GM19455 (cell line): Measurements from ENCODE around the gene PPM1F.
"Not testable (repeated sequence)": the region's sequence is repeated elsewhere in the genome, so short reads cannot be mapped to it uniquely, and the experiment has no call there.

Experiments used
- ATAC-seq: cut with Tn5 transposase; IDR thresholded peaks from one replicate; pipeline ENCODE4 v1.9.1; 2021; ENCODE audit not compliant: unreplicated experiment

Gene PPM1F

GRCh38 chr22:21898354-21898896, 54.2 kb downstream of the PPM1F start:
- ATAC-seq = no peak

DNA sequence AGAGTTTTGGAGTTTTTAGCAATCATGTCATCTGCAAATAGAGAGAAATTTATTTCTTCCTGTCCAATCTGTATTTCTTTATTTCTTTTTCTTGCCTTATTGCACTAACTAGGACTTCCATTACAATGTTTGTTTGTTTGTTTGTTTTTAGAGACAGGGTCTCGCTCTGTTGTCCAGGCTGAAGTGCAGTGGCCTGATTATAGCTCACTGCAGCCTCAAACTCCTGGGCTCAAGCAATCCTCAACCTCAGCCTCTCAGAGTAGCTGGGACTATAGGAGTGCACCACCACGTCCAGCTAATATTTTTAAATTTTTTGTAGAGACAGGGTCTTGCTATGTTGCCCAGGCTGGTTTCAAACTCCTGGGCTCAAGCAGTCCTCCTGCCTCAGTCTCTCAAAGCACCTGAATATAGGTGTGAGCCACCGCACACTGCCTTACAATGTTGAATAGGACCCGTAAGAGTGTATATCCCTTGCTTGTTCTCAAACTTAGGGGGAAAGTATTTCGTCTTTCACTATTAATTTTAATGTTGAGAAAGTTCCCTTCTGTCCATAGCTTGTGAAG, 55.6 kb downstream of the PPM1F start:
- ATAC-seq = no peak

- not testable (repeated sequence) for ATAC-seq
These were observed 56.4 kb downstream of the PPM1F start for GRCh38 chr22:21896275-21896674.

DNA sequence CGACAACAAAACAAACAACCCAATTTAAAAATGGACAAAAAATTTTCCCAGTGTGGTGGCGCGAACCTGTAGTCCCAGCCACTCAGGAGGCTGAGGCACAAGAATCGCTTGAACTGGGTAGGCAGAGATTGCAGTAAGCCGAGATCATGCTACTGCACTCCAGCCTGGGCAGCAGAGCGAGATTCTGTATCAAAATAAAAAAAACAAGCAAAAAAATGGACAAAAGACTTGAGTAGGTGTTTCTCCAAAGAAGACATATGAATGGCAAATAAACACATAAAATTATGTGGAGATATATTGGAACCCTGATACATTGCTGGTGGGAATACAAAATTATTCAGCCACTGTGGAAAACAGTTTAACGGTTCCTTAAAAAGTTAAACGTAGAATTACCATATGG, 57.8 kb downstream of the PPM1F start:
- no peak for ATAC-seq

- ATAC-seq = no peak
These were observed 63.2 kb downstream of the PPM1F start for GRCh38 chr22:21889251-21889990.

DNA sequence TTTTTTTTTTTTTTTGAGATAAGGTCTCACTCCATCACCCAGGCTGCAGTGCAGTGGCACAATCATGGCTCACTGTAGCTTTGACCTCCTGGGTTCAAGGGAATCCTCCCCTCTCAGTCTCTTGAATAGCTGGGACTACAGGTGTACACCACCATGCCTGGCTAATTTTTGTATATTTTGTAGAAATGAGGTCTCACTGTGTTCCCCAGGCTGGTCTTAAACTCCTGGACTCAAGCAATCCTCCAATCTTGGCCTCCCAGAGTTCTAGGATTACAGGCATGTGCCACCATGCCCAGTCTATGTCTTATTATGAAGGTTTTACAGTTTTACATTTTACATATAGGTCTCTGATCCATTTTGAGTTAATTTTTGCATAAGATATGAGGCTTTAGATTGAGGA, 64.8 kb downstream of the PPM1F start:
- no peak for ATAC-seq

GRCh38 chr22:21883930-21884329, 68.7 kb downstream of the PPM1F start:
- ATAC-seq = not testable (repeated sequence)

DNA sequence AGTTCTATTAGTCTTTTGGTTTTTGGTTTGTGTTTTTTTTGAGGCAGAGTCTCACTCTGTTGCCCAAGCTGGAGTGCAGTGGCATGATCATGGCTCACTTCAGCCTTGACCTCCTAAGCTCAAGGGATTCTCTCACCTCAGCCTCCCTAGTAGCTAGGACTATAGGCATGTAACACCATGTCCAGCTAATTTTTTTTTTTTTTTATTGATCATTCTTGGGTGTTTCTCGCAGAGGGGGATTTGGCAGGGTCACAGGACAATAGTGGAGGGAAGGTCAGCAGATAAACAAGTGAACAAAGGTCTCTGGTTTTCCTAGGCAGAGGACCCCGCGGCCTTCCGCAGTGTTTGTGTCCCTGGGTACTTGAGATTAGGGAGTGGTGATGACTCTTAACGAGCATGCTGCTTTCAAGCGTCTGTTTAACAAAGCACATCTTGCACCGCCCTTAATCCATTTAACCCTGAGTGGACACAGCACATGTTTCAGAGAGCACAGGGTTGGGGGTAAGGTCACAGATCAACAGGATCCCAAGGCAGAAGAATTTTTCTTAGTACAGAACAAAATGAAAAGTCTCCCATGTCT, 69.8 kb downstream of the PPM1F start:
- ATAC-seq = not testable (repeated sequence)

GRCh38 chr22:21881841-21882753, 70.6 kb downstream of the PPM1F start:
- ATAC-seq = no peak

DNA sequence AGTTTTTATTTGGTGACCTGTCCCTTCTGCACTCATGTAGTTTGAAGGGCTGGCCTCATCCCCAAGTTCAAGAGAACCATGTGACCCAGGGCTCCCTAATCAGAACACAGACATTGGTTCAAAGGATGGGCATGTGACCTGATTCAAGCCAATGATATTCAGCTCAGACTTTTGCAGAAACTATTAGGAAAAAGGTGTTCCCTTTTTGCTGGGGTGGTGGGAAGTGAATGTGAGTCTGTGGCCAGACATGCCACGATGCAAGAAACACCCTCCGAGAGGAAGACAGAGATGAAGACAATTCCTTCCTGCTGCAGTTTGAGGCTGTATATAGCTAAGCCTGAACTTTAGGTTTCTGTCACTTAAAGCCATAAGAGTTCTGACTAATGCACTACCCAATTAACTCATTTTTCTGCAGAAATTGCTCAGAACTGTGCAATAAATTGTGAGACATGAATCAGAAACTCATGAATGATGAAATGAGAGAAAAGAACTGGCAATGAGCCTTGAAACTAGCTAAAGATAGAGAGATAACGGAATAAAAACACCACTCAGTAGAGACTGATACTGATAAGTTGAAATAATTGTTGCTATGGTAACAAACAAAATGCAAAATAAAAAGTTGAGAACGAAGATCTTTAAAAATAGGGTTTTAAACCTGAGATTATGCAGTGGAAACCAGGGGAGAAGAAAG, 76.0 kb downstream of the PPM1F start:
- ATAC-seq = no peak

DNA sequence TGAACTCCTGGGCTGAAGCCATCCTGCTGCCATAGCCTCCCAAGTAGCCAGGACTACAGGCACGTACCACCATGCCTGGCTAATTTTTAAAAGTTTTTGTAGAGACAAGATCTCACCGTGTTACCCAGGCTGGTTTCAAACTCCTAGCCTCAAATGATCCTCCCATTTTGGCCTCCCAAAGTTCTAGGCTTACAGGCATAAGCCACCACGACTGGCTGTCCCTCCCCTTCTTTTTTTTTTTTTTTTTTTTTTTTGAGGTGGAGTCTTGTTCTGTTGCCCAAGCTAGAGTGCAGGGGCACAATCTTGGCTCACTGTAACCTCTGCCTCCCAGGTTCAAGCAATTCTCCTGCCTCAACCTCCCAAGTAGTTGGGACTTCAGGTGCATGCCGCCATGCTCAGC, 77.7 kb downstream of the PPM1F start:
- not testable (repeated sequence) for ATAC-seq

DNA sequence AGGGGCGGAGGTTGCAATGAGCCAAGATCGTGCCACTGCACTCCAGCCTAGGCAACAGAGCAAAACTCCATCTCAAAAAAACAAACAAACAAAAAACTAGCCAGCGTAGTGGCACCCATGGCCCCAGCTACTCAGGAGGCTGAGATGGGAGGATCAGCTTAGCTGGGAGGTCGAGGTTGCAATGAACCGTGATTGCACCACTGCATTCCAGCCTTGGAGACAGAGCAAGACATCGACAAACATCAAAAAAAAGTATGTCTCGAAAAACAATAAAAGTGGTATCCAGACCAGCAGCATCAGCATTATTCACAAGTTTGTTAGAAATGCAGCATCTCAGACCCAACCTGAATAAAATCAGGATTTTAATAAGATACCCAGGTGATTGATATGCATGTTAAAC, 79.0 kb downstream of the PPM1F start:
- no peak for ATAC-seq

DNA sequence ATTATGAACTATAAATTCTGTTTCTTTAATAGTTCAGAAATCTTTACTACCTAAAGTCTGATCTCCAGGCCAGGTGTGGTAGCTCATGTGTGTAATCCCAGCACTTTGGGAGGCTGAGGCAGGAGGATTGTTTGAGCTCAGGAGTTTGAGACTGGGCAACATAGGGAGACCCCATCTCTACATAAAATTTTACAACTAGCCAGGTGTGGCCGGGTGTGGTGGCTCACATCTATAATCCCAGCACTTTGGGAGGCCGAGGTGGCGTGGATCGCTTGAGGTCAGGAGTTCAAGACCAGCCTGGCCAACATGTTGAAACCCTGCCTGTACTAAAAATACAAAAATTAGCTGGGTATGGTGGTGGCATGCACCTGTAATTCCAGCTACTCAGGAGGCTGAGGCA, 79.9 kb downstream of the PPM1F start:
- not testable (repeated sequence) for ATAC-seq
